Measurements from ENCODE around the gene KRTAP26-1. TPM values are rescaled to one million over a fixed set of nuclear protein-coding genes. Genes with fewer than 3 reads are reported as not detected.

The KRTAP26-1 gene
- total RNA-seq, 1 donor from 2014 or later, result not detected

DNA sequence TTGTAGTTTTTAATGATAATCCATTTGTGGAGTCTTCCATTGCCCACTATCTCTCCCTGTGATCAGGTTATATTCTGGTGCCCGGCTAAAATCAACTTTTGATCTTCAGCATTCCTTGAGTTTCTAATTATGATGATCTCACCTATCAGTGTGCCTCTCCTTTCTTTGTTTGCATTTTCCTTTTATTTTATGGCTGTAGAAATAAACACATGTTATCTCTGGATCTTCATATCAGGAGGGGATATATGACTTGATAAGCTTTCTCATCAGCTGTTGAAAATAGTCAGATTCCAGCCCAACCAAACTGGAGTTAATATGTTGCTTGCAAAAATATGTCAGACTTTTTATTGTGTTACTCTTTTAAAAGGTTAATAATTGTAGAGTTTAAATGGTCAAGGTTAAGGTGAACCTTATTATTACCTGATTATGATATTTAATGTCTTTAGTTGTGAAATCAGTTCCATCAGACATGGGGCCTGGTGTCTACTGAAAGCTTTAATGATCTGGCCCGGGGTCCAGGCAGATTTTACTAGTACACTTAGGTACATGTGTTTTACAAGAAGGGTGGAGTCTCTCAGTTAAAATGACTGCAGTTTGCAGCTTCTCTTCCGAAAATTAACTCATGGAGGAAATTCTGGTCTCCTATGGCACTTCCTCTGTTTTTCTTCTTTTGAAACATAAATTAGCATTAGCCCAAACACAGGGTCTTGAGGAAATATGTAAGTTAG lies 50.1 kb downstream of the KRTAP26-1 start:
- DNase-seq (ENCODE audit: low read depth), result no peak
- Histone ChIP-seq H4K20me1 (ENCODE audit: insufficient read depth, low read length) (no peaks in the 10 kb centered on the region), H3K4me2 (ENCODE audit: low read length) (no peak overlapping the region), H3K4me3 (ENCODE audit: insufficient read depth, low read depth, low read length) (no peak overlapping the region), H2AFZ (ENCODE audit: low read depth, low read length) (no peak overlapping the region), H3K27me3 (ENCODE audit: insufficient read depth, low read length) (no peaks in the 10 kb centered on the region), H3K9me3 (ENCODE audit: insufficient read depth, low read depth, low read length) (no peaks in the 10 kb centered on the region), H3K27ac (ENCODE audit: low read depth, low read length) (no peak overlapping the region), H3K9ac (ENCODE audit: low read length) (no peak overlapping the region), H3K79me2 (ENCODE audit: insufficient read depth, low read length) (no peaks in the 10 kb centered on the region), H3K36me3 (ENCODE audit: insufficient read depth, low read length) (no peaks in the 10 kb centered on the region), H3K4me1 (ENCODE audit: insufficient read depth, low read length) (no peaks in the 10 kb centered on the region)
- Mint-ChIP-seq H3K9me3 (ENCODE audit: unreplicated experiment) (peaks cover 2% of the 10 kb centered on the region), H3K4me1 (ENCODE audit: low read depth, unreplicated experiment) (peaks cover 1% of the 10 kb centered on the region), H3K4me3 (ENCODE audit: unreplicated experiment) (no peak overlapping the region), H3K27me3 (ENCODE audit: low read depth, unreplicated experiment) (no peaks in the 10 kb centered on the region), H3K27ac (ENCODE audit: unreplicated experiment) (no peak overlapping the region), H3K36me3 (ENCODE audit: low read depth, unreplicated experiment) (no peaks in the 10 kb centered on the region)
- TF ChIP-seq CTCF (IDR thresholded peaks at IDR 0.05; ENCODE audit: insufficient read depth, low read depth, low read length), result no peak
- TF ChIP-seq EZH2 (IDR thresholded peaks at IDR 0.05; ENCODE audit: insufficient read depth, low read length), result no peak
- no peak for FAIRE-seq

Other genes starting within 250 kb of the KRTAP26-1 start
- not detected in 2 replicates for gene CLDN17, start 153.5 kb downstream of the KRTAP26-1 start, total RNA-seq
- gene CLDN8, start 104.2 kb downstream of the KRTAP26-1 start, total RNA-seq, result not detected in 2 replicates
- not detected in 2 replicates for gene KRTAP24-1, start 37.4 kb downstream of the KRTAP26-1 start, total RNA-seq
- gene KRTAP25-1, start 30.8 kb downstream of the KRTAP26-1 start, total RNA-seq, result not detected in 2 replicates
- not detected in 2 replicates for gene KRTAP27-1, start 17.4 kb upstream of the KRTAP26-1 start, total RNA-seq
- gene KRTAP23-1, start 28.3 kb upstream of the KRTAP26-1 start, total RNA-seq, result not detected in 2 replicates
- gene KRTAP13-2, start 52.0 kb upstream of the KRTAP26-1 start, total RNA-seq, result not detected in 2 replicates
- not detected in 2 replicates for gene KRTAP13-1, start 75.7 kb upstream of the KRTAP26-1 start, total RNA-seq
- not detected in 2 replicates for gene KRTAP13-3, start 105.6 kb upstream of the KRTAP26-1 start, total RNA-seq
- not detected in 2 replicates for gene KRTAP13-4, start 109.9 kb upstream of the KRTAP26-1 start, total RNA-seq
- not detected in 2 replicates for gene KRTAP15-1, start 120.0 kb upstream of the KRTAP26-1 start, total RNA-seq
- not detected in 2 replicates for gene KRTAP19-1, start 160.1 kb upstream of the KRTAP26-1 start, total RNA-seq
- gene KRTAP19-2, start 167.1 kb upstream of the KRTAP26-1 start, total RNA-seq, result not detected in 2 replicates
- gene KRTAP19-3, start 171.7 kb upstream of the KRTAP26-1 start, total RNA-seq, result not detected in 2 replicates
- gene KRTAP19-4, start 176.8 kb upstream of the KRTAP26-1 start, total RNA-seq, result not detected in 2 replicates
- not detected in 2 replicates for gene KRTAP19-5, start 181.8 kb upstream of the KRTAP26-1 start, total RNA-seq
- gene KRTAP19-6, start 221.5 kb upstream of the KRTAP26-1 start, total RNA-seq, result not detected in 2 replicates
- gene KRTAP19-7, start 241.0 kb upstream of the KRTAP26-1 start, total RNA-seq, result not detected in 2 replicates